Natural killer cell (primary cell): ENCODE results near the gene CAMK2D. TPM values are rescaled to one million over a fixed set of nuclear protein-coding genes. Genes with fewer than 3 reads are reported as not detected.

ENCODE experiments used
- ATAC-seq, 3 donors: fragments of 150-1000 bp in 2 of 3; fragments of 200-7000 bp in 1 of 3; cut with Tn5 transposase; 1 replicate in 1 of 3; 2 replicates in 2 of 3; pipeline ENCODE4 v1.10.0; 2021; ENCODE audit warnings: mild to moderate bottlenecking in 2 of 3, moderate library complexity in 2 of 3
- DNase-seq, 2 donors: peaks; one replicate each; pipeline versions ENCODE4 v3.0.0 to v3.0.0-alpha.2; 2013 to 2021; ENCODE audit warnings: mixed read lengths in 1 of 2
- H3K27ac ChIP-seq: one replicate; pipeline ENCODE4 v1.5.1; 2013; ENCODE audit warnings: mild to moderate bottlenecking, low read length
- H3K27me3 ChIP-seq: one replicate; pipeline ENCODE4 v1.6.1; 2013; ENCODE audit warnings: low read length; ENCODE audit not compliant: control insufficient read depth, insufficient read depth
- H3K36me3 ChIP-seq: one replicate; pipeline ENCODE4 v1.6.1; 2013; ENCODE audit warnings: low read length; ENCODE audit not compliant: control insufficient read depth, insufficient read depth
- H3K4me1 ChIP-seq: one replicate; pipeline ENCODE4 v1.6.1; 2013; ENCODE audit warnings: low read length; ENCODE audit not compliant: control insufficient read depth, insufficient read depth
- H3K4me3 ChIP-seq: one replicate; pipeline ENCODE4 v1.5.1; 2013; ENCODE audit warnings: low read length
- H3K9me3 ChIP-seq: one replicate; pipeline ENCODE4 v1.6.1; 2013; ENCODE audit warnings: low read length; ENCODE audit not compliant: control insufficient read depth, insufficient read depth
- H3K27ac Mint-ChIP-seq, 2 donors: one replicate each; pipeline ENCODE4 v1.8.0; 2022; ENCODE audit warnings: mild to moderate bottlenecking in 2 of 2, mixed read lengths in 2 of 2, moderate library complexity in 1 of 2
- H3K27me3 Mint-ChIP-seq, 2 donors: one replicate each; pipeline ENCODE4 v1.8.0; 2022; ENCODE audit warnings: low read depth in 2 of 2, mixed read lengths in 2 of 2
- H3K36me3 Mint-ChIP-seq: one replicate; pipeline ENCODE4 v1.8.0; 2022; ENCODE audit warnings: mixed read lengths
- H3K4me1 Mint-ChIP-seq, 2 donors: one replicate each; pipeline ENCODE4 v1.8.0; 2022; ENCODE audit warnings: mixed read lengths in 2 of 2
- H3K4me3 Mint-ChIP-seq: one replicate; pipeline ENCODE4 v1.8.0; 2022; ENCODE audit warnings: mild to moderate bottlenecking, moderate library complexity, mixed read lengths
- H3K9me3 Mint-ChIP-seq, 2 donors: one replicate each; pipeline ENCODE4 v1.8.0; 2022; ENCODE audit warnings: mixed read lengths in 2 of 2
- WGBS: methylation state at CpG from one replicate; pipeline ENCODE4 v1.1.7; 2013; ENCODE audit warnings: missing lambda C conversion rate; ENCODE audit not compliant: insufficient coverage; 5-methylcytosine and 5-hydroxymethylcytosine counted together
- intact Hi-C: fragments of 100-400 bp; cut with micrococcal nuclease; formaldehyde crosslinking; loops from one replicate; pipeline ENCODE4 v1.14.2; 2022
- total RNA-seq, 4 donors: library from RNA; stranded (reverse); fragments of 120-200 nt in 1 of 4; gene quantifications; one replicate each; pipeline versions ENCODE4 v1.2.3 to v1.2.4, GENCODE V29; 2013 to 2022
- TF ChIP-seq, protein P1 (sequence below): fragments of 200-600 bp; IDR thresholded peaks from one replicate; pipeline ENCODE4 v1.8.0; 2022; ENCODE audit warnings: antibody characterized with exemption

The CAMK2D gene
- total RNA-seq, 3 donors from 2014 or later (not counting 1 experiment from before 2014, with no cell fraction given) = 31.6 to 40.1 (median 34.5) TPM

DNA sequence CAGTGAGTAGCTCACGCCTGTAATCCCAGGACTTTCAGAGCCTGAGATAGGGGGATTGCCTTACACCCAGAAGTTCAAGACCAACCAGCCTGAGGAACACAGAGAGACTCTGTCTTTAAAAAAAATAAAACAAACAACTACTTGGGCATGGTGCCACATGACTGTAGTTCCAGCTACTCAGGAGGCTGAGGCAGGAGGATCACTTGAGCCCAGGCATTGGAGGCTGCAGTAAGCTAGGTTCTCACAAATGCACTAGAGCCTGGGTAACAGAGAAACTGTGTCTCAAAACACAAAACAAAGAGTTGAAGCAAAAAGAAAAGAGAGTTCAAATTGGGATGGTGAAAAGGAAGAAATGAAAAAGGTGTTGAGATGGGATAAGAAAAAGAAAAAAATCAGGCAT, 10.8 kb downstream of the CAMK2D start:
- Mint-ChIP-seq H3K9me3 (no peaks in the 10 kb centered on the region), H3K27me3 (no peaks in the 10 kb centered on the region), H3K4me3 (no peak overlapping the region), H3K27ac (no peak overlapping the region), H3K4me1 (peaks cover 10 to 17% of the 10 kb centered on the region in 2 donors), H3K36me3 (no peaks in the 10 kb centered on the region)
- no peaks in the 10 kb centered on the region for H3K27me3 ChIP-seq
- intact Hi-C loops = no loop called here
- peaks cover 10% of the 10 kb centered on the region for H3K36me3 ChIP-seq
- TF ChIP-seq, protein P1, sequence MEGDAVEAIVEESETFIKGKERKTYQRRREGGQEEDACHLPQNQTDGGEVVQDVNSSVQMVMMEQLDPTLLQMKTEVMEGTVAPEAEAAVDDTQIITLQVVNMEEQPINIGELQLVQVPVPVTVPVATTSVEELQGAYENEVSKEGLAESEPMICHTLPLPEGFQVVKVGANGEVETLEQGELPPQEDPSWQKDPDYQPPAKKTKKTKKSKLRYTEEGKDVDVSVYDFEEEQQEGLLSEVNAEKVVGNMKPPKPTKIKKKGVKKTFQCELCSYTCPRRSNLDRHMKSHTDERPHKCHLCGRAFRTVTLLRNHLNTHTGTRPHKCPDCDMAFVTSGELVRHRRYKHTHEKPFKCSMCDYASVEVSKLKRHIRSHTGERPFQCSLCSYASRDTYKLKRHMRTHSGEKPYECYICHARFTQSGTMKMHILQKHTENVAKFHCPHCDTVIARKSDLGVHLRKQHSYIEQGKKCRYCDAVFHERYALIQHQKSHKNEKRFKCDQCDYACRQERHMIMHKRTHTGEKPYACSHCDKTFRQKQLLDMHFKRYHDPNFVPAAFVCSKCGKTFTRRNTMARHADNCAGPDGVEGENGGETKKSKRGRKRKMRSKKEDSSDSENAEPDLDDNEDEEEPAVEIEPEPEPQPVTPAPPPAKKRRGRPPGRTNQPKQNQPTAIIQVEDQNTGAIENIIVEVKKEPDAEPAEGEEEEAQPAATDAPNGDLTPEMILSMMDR = no peak
- ATAC-seq (no peak), DNase-seq (no peak)
- H3K4me1 ChIP-seq = no peaks in the 10 kb centered on the region
- H3K9me3 ChIP-seq = no peaks in the 10 kb centered on the region
- H3K27ac ChIP-seq = no peak overlapping the region
- WGBS = 86% methylated on average over 1 of the region's 1 CpG
- no peak overlapping the region for H3K4me3 ChIP-seq

DNA sequence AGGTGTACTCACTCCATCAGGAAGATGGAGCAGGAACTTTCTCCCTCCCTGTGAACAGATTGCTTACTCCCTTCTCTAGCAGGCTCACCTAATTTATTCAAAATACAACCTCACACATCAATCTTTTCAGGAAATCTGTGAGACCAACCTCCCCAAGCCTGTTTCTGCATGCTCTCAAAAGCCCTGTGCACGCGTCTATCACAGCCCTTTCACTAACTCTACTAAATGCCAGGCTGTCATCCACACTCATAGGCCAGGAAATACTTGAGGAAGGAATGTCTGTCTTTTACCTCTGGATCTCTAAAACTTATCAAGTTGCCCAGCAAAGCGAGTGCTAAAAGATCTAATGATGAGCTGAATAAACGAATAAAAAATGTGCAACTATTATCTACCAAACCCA, 11.2 kb downstream of the CAMK2D start:
- WGBS = 95% methylated on average over 4 of the region's 4 CpGs
- Mint-ChIP-seq H3K4me1 (peaks cover 10 to 12% of the 10 kb centered on the region in 2 donors), H3K4me3 (no peak overlapping the region), H3K27me3 (no peaks in the 10 kb centered on the region), H3K36me3 (no peaks in the 10 kb centered on the region), H3K27ac (peak overlapping the region in 1 of 2 donors; percentile 9), H3K9me3 (no peaks in the 10 kb centered on the region)
- intact Hi-C loops = no loop called here
- no peak overlapping the region for H3K4me3 ChIP-seq
- TF ChIP-seq, protein P1 = no peak
- peaks cover 10% of the 10 kb centered on the region for H3K36me3 ChIP-seq
- H3K4me1 ChIP-seq = no peaks in the 10 kb centered on the region
- H3K9me3 ChIP-seq = no peaks in the 10 kb centered on the region
- H3K27me3 ChIP-seq = no peaks in the 10 kb centered on the region
- no peak overlapping the region for H3K27ac ChIP-seq
- DNase-seq (no peak), ATAC-seq (no peak)

DNA sequence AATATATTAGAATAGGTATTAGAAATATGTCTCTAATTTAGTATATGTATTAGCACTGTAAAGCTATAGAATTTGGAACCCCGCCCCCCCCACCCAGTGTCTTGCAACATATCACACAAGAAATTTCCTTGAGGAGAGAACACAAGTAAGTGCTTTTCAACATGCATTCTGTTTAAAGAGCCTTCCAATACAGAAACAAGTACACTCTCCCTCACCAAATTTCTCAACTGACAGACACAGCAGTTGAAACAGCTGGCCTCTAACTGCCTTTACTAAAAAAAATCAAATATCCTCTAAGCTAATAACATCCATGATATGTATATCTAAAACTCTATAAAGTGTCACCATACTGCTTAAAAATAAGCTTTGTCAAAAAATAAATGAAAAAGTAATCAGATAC, 12.4 kb downstream of the CAMK2D start:
- Mint-ChIP-seq H3K4me3 (no peak overlapping the region), H3K27ac (no peak overlapping the region), H3K36me3 (no peaks in the 10 kb centered on the region), H3K27me3 (no peaks in the 10 kb centered on the region), H3K4me1 (peaks cover 10 to 12% of the 10 kb centered on the region in 2 donors), H3K9me3 (no peaks in the 10 kb centered on the region)
- no peak for ATAC-seq
- H3K27me3 ChIP-seq = no peaks in the 10 kb centered on the region
- H3K9me3 ChIP-seq = no peaks in the 10 kb centered on the region
- no peak for DNase-seq
- no peak overlapping the region for H3K27ac ChIP-seq
- WGBS = no CpG with 5 or more reads among the region's 1 CpG
- TF ChIP-seq, protein P1 = no peak
- H3K4me3 ChIP-seq = no peak overlapping the region
- intact Hi-C loops = no loop called here
- H3K4me1 ChIP-seq = no peaks in the 10 kb centered on the region
- peaks cover 10% of the 10 kb centered on the region for H3K36me3 ChIP-seq

DNA sequence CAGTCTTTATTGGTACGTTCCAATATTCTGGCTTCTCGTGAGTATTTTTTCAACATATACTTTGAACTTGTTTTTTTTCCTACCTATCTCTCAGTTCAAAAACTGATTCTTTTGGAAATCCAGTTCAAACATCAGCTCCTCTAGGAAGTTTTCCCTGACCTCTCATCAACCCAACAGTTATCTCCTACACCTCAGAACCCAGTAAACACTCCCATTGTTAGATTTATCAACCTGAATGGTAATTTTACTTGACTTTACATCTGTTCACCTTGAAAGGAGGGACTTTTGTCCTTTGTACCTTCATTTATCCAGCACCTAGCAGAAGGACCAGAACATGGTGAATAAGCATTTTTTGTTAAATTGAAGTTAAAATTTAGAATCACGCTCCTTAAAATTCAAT, 13.6 kb downstream of the CAMK2D start:
- WGBS = 98% methylated on average over 3 of the region's 3 CpGs
- H3K9me3 ChIP-seq = no peaks in the 10 kb centered on the region
- Mint-ChIP-seq H3K36me3 (no peaks in the 10 kb centered on the region), H3K4me1 (peaks cover 10 to 12% of the 10 kb centered on the region in 2 donors), H3K27me3 (no peaks in the 10 kb centered on the region), H3K9me3 (no peaks in the 10 kb centered on the region), H3K27ac (no peak overlapping the region), H3K4me3 (no peak overlapping the region)
- no peak for ATAC-seq
- no peaks in the 10 kb centered on the region for H3K4me1 ChIP-seq
- TF ChIP-seq, protein P1 = no peak
- intact Hi-C loops = no loop called here
- no peak for DNase-seq
- H3K4me3 ChIP-seq = no peak overlapping the region
- no peak overlapping the region for H3K27ac ChIP-seq
- H3K36me3 ChIP-seq = peaks cover 6% of the 10 kb centered on the region
- H3K27me3 ChIP-seq = no peaks in the 10 kb centered on the region
